GM19328 (cell line): ENCODE results near the gene TRIM14.
"Not testable (repeated sequence)": the region's sequence is repeated elsewhere in the genome, so short reads cannot be mapped to it uniquely, and the experiment has no call there.

Experiments
- ATAC-seq: cut with Tn5 transposase; IDR thresholded peaks from one replicate; pipeline ENCODE4 v1.9.1; 2021; ENCODE audit warnings: mild to moderate bottlenecking, moderate library complexity; ENCODE audit not compliant: unreplicated experiment

TRIM14 gene

DNA sequence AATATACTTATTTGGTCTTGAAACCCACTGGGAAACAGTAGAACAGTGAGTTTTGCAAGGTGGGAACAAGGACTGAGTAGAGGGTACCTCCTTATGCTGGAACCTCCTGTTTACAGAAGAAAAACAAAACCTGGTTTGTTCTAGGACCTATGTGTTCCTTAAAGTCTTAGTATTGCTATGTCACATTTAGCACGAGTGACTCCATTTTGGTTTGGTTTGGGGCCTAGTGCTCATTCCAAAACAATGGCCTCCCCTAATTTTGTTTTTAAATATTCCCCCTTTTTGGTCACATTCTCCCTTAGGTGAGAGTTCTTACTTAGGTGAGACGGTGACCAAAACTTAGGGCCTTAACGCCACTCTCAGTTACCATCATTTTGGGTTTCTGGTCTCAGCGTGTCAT is 68.7 kb downstream of the TRIM14 start:
- no peak for ATAC-seq

DNA sequence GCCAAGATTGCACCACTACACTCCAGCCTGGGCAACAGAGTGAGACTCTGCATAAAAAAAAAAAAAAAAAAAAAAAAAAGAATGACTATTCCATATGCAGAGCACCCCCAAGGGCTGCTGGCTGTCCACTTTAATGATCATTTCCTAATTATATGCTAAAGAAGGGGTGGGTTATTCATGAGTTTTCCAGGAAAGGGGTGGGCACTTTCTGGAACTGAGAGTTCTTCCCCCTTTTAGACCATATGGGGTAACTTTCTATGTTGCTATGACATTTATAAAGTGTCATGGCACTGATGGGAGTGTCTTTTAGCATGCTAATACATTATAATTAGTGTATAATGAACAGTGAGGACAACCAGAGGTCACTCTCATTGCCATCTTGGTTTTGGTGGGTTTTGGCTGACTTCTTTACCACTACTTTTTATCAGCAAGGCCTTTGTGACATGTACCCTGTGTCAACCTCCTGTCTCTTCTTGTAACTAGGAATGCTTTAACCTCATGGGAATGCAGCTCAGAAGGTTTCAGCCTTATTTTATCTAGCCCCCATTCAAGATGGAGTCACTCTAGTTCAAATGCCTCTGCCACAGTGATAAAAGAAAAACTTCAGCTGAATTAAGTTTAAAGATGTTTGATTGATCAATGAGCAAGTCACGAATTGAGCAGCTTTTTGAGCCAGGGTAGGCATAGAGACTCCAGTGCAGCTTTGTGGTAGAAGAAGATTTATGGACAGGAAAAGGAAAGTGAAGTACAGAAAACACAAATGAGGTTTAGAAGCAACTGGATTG is 69.5 kb downstream of the TRIM14 start:
- no peak for ATAC-seq

DNA sequence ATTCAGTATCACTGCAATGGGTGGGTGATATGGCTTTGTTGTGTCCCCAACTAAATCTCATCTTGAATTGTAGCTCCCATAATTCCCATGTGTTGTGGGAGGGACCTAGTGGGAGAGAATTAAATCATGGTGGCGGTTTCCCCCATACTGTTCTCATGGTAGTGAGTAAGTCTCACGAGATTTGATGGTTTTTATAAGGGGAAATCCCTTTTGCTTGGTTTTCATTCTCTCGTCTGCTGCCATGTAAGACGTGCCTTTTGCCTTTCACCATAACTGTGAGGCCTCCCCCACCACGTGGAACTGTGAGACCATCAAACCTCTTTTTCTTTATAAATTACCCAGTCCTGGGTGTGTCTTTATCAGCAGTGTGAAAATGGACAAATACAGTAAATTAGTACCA is 72.0 kb downstream of the TRIM14 start:
- ATAC-seq, result no peak

- no peak for ATAC-seq
Measured at GRCh38 chr9:98046180-98046543, 72.9 kb downstream of the TRIM14 start.

GRCh38 chr9:98045234-98046179 is 73.5 kb downstream of the TRIM14 start:
- ATAC-seq, result peak; percentile 71

DNA sequence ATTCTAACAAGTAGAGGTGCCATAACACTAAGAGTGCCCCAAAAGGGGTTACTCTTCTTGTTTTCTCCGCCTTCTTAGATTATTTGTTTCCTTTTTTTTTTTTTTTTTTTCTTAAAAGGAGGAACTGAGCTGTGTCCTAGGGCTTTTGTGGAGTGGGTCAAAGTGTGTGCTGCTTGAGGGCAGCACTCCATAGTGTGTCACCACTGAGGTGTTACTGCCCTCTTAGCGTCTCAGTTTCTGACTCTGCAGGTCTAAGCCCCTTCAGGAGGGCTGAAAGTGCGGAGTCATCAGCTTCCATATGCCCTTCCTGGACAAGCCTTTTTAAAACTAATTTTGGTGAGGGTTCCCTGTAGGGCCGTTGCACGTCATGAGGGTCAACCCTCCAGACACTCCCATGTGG is 75.1 kb downstream of the TRIM14 start:
- ATAC-seq, result no peak

GRCh38 chr9:98040212-98040611 is 78.8 kb downstream of the TRIM14 start:
- no peak for ATAC-seq

GRCh38 chr9:98039607-98040017 is 79.4 kb downstream of the TRIM14 start:
- no peak for ATAC-seq

- no peak for ATAC-seq
Measured at GRCh38 chr9:98038958-98039357, 80.1 kb downstream of the TRIM14 start.

GRCh38 chr9:98037357-98037756 is 81.7 kb downstream of the TRIM14 start:
- no peak for ATAC-seq

DNA sequence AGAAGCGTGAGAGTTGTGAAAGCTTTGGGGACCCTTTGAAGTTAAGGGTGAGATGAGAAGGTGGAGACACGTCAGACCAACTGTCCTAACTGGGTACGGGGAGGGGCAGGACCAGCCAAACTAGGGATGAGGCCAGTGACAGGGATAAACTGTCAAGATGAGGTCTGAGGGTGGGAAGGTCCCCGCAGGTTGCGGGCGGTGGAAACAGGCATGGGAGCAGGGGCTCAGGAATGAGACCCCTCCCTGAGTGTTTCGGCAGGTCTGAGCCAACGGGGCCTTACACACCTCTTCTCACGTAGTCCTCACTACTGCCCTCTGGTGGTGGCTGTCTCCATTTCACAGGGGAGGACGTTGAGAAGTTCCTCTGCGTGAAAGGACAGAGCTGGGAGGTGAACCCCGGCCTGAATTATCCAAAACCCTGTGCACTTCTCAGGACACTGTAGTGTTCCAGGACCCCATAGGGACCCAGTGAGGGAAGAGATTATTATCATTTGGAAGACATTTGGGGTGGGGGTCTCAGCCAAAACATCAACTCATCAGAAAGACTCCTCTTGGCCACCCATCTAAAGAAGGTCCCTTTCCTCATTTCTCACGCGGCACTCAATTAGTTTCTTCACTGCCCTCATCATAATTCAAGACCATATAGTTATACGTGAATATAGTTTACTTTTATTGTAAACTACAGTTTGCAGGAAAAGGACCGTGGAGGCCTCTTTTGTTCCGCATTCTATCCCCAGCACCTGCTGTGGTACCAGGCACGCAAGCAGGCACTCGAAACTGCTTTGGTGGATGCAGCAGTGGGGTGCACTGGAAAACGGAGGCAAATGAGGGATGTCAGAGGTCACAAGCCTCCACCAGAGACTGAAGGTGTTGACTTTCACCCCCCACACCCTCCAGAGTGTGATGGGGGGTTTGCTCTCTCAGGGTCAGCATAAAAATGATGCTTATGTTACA is 84.2 kb downstream of the TRIM14 start:
- ATAC-seq, result no peak

GRCh38 chr9:98031935-98032334 is 87.1 kb downstream of the TRIM14 start:
- ATAC-seq, result no peak

DNA sequence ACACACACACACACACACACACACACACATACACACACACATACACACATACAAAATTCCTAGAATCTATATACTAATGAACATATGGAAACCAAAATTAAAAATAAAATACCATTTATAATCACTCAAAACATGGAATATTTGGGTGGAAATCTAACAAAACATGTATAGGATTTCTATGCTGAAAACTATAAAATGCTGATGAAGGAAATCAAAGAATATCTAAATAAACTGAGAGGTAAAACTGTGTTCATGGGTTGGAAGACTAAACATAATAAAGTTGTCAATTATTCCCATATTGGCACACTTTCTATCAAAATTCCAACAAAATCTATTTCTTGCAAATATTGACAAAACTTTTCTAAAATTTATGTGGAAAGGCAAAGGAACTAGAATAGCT is 87.9 kb downstream of the TRIM14 start:
- ATAC-seq, result no peak

DNA sequence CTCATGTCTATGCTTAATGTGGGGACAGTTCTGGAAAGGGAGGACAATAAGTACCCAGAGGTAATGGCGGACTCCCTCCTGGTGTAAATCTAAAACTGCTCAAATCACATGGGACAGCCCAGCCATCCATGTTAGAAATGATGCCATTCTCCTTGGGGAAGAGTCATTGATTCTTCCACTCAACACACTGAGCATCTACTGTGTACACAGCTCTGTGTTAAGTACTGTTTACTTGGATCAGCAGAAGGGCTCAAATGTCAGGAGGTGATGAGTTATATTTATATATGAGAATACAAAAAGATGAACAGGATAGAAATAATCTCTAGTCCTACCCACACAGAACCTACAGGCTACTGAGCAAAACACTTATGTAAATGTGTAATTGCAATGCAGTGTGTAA is 94.3 kb downstream of the TRIM14 start:
- ATAC-seq, result no peak

DNA sequence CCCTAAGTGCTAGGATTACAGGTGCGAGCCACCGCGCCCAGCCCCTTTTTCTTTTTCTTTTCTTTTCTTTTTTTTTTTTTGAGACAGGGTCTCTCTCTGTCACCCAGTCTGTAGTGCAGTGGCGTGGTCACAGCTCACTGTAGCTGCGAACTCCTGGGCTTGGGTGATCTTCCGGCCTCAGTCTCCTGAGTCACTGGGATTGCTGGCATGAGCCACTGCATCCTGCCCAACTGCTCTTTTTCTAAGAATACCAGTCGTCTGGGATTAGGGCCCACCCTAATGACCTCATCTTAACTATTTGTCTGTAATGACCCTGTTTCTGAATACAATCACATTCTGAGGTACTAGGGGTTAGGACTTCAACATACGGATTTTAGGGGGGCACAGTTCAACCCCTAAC is 96.6 kb downstream of the TRIM14 start:
- ATAC-seq, result no peak

DNA sequence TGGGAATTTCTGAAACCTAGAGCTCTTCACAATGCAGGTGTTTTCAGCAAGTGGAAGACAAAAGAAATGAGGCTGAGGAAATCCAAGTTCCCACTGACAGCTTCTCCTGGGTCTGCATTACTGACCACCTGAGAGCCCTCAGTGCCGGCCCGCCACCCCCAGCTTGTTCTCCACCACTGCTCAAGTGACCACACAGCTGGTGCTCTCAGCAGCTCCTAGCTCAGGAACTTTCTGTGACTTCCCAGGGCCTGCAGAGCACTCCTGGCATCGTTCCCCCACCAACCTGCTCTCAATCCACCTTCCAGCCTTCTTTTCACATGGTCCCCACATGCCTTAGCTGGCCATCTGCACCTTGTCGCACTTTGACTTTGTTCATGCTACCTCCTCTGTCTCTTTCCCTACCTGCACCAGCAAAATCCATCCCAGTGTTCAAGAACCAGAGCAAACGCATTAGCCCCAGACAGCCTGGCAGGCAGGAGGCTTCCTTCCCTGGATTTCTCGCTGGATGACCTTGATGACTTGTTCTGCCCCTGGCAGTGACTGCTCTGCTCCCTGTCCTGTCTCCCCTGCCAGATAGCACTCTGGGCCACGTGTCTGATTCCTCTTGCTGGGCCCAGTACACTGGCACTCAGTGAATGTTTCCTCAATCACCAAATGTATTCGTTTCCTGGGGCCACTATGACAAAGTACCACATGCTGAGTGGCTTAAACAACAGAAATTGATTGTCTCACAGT is 97.5 kb downstream of the TRIM14 start:
- no peak for ATAC-seq

DNA sequence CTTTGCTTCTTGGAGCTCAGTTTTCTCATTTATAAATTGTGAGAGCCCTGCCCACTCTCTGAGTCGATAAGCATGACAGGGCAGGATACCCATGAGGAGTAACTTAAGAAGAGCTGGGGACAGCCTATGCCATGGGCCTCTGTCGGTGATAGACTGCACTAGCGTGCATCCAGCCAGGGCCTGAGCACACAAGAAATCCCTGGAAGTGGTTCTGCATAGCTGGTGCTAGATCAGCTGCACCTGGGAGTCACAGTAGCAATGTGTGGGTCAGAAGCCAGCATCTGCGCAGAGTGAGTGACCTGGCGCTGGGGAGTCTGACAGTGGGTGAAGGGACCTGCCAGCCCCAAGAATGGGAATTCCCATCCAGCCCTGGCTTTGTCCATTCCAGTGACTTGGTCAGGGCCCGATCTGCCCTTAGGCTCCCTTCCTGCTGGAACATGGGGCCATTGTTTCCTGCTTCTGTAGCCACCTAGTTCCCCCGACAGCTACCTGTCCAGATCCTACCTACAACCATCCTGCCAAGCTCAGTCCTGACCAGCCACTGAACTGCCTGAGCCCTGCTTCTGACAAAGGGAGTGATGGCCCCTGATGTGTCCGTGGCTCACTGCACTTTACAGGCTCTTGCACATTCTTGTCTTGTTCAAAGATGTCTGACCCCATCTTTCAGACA is 98.4 kb downstream of the TRIM14 start:
- no peak for ATAC-seq

- ATAC-seq, result not testable (repeated sequence)
Measured at GRCh38 chr9:98019869-98020268, 99.2 kb downstream of the TRIM14 start.
